Activated T-cell treated with anti-CD3 and anti-CD28 coated beads, Interleukin-2, amount 50 U/mL, for 72 hours (primary cell): Measurements from ENCODE around the gene DOCK11. TPM values are rescaled to one million over a fixed set of nuclear protein-coding genes. Genes with fewer than 3 reads are reported as not detected.

Source experiments
- ATAC-seq, 2 donors: fragments of 150-1000 bp; cut with Tn5 transposase; replicated peaks in 1 of 2; 2 replicates each; pipeline ENCODE4 v1.10.0; 2021; ENCODE audit warnings: moderate library complexity in 2 of 2, mild to moderate bottlenecking in 1 of 2
- DNase-seq, 2 donors: peaks; one replicate each; pipeline ENCODE4 v3.0.0; 2021 to 2022; ENCODE audit warnings: mixed read lengths in 1 of 2
- H3K27ac Mint-ChIP-seq: one replicate; pipeline ENCODE4 v1.8.0; 2022; ENCODE audit warnings: mild to moderate bottlenecking, moderate library complexity, mixed read lengths
- H3K27me3 Mint-ChIP-seq: one replicate; pipeline ENCODE4 v1.8.0; 2022; ENCODE audit warnings: low read depth, mixed read lengths
- H3K36me3 Mint-ChIP-seq, 2 donors: one replicate each; pipeline ENCODE4 v1.8.0; 2022; ENCODE audit warnings: mixed read lengths in 2 of 2, mild to moderate bottlenecking in 1 of 2; ENCODE audit not compliant: insufficient read depth in 2 of 2
- H3K4me1 Mint-ChIP-seq: one replicate; pipeline ENCODE4 v1.8.0; 2022; ENCODE audit warnings: low read depth, mixed read lengths
- H3K4me3 Mint-ChIP-seq, 2 donors: one replicate each; pipeline ENCODE4 v1.8.0; 2022; ENCODE audit warnings: mild to moderate bottlenecking in 2 of 2, mixed read lengths in 2 of 2, moderate library complexity in 2 of 2
- H3K9me3 Mint-ChIP-seq, 2 donors: one replicate each; pipeline ENCODE4 v1.8.0; 2022; ENCODE audit warnings: mixed read lengths in 2 of 2
- total RNA-seq, 2 donors: library from RNA; stranded (reverse); gene quantifications; one replicate each; pipeline ENCODE4 v1.2.3, GENCODE V29; 2022

Gene DOCK11
- total RNA-seq, 2 donors from 2014 or later, result 65.2 to 71.0 TPM

DNA sequence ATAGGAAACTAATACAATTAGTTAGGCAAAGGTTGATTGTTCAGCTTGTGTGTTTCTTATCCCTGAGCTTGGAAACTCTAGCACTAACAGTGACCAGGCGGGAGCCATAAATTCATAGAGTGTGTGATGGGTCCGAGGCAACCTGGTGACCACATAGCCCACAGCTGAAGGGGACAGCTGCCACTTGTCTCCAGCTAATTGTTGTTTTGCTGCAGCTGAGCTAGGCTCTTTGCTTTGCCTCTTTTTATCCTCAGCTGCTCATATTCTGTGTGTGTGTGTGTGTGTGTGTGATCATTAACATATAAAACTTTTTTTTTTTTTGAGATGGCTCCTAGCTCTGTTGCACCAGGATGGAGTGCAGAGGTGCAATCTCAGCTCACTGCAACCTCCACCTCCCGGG, 53.2 kb downstream of the DOCK11 start:
- DNase-seq, result no peak
- ATAC-seq, result no peak
- Mint-ChIP-seq H3K36me3 (peaks cover 0 to 10% of the 10 kb centered on the region in 2 donors), H3K9me3 (no peaks in the 10 kb centered on the region), H3K27me3 (peaks cover 9% of the 10 kb centered on the region), H3K27ac (no peak overlapping the region), H3K4me1 (peaks cover 31% of the 10 kb centered on the region), H3K4me3 (no peak overlapping the region)

- ATAC-seq (no peak), DNase-seq (no peak)
- peaks cover 44% of the 10 kb centered on the region for H3K4me1 Mint-ChIP-seq
- no peaks in the 10 kb centered on the region for H3K9me3 Mint-ChIP-seq
- no peaks in the 10 kb centered on the region for H3K27me3 Mint-ChIP-seq
- peaks cover 0 to 10% of the 10 kb centered on the region in 2 donors for H3K36me3 Mint-ChIP-seq
- H3K27ac Mint-ChIP-seq, result peak overlapping the region; percentile 80
- no peak overlapping the region for H3K4me3 Mint-ChIP-seq
Observed at GRCh38 chrX:118550792-118551191, 55.2 kb downstream of the DOCK11 start.

DNA sequence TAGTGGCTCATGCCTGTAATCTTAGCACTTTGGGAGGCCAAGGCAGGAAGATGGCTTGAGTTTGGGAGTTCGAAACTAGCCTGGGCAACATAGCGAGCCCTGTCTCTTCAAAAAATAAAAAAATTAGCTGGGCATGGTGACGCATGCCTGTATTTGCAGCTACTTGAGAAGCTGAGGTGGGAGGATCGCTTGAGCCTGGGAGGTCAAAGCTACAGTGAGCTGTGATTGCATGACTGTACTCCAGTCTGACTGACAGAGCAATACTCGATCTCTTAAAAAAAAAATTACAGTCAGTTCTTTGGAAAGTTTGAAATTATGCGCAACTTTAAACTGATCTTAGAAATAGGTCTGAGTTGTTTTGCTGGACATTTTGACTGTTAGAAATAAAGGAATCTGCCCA, 55.8 kb downstream of the DOCK11 start:
- Mint-ChIP-seq H3K4me3 (no peak overlapping the region), H3K9me3 (no peaks in the 10 kb centered on the region), H3K36me3 (peaks cover 0 to 6% of the 10 kb centered on the region in 2 donors), H3K4me1 (peaks cover 44% of the 10 kb centered on the region), H3K27me3 (no peaks in the 10 kb centered on the region), H3K27ac (no peak overlapping the region)
- DNase-seq (no peak), ATAC-seq (no peak)

GRCh38 chrX:118552121-118552900, 56.7 kb downstream of the DOCK11 start:
- peak in 1 of 2 donors; percentile 61 for ATAC-seq
- H3K27ac Mint-ChIP-seq, result no peak overlapping the region

DNA sequence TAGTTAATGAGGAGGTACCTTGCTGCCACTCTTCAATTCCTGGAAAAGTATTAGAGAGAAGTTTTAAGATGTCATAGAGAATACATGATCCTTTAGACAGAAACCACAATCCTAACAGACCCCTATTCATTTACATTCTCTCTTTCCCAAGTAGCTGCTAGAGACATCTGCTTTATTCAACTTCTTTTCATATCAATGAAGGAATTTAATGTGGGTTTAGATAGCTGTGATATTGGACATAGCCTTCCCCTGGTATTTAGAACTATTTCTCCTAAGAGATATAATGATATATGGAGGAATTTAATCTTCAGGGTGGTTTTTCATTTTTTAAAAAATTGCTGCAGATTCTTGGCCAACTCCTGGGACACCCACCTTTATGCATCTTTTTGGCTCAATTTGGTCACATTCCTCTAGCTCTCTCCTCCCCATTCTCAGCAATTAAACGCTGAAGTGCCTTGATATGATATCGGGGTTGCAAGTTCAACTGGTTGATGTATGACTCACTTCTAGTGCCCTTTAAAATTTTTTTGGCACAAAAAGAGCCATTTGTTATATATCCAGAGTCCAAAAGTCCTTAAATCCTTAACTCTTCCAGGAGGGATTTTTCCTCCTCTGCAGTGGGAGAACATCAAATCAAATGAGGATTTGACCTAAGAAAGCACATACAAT, 57.6 kb downstream of the DOCK11 start:
- ATAC-seq (no peak), DNase-seq (no peak)
- Mint-ChIP-seq H3K4me1 (peaks cover 44% of the 10 kb centered on the region), H3K36me3 (peaks cover 0 to 6% of the 10 kb centered on the region in 2 donors), H3K4me3 (no peak overlapping the region), H3K27me3 (no peaks in the 10 kb centered on the region), H3K27ac (peak overlapping the region; percentile 38), H3K9me3 (no peaks in the 10 kb centered on the region)

More at GRCh38 chrX:118552121-118552900, 56.7 kb downstream of the DOCK11 start:
- DNase-seq, result no peak
- H3K4me3 Mint-ChIP-seq, result no peak overlapping the region
- peaks cover 44% of the 10 kb centered on the region for H3K4me1 Mint-ChIP-seq
- H3K36me3 Mint-ChIP-seq, result peaks cover 0 to 8% of the 10 kb centered on the region in 2 donors
- H3K9me3 Mint-ChIP-seq, result no peaks in the 10 kb centered on the region
- no peaks in the 10 kb centered on the region for H3K27me3 Mint-ChIP-seq

GRCh38 chrX:118554511-118554910, 58.9 kb downstream of the DOCK11 start:
- no peak overlapping the region for H3K4me3 Mint-ChIP-seq
- H3K27me3 Mint-ChIP-seq, result no peaks in the 10 kb centered on the region
- H3K27ac Mint-ChIP-seq, result peak overlapping the region; percentile 80
- ATAC-seq (peak; percentile 90 to 95), DNase-seq (peak; percentile 30 to 41)
- peaks cover 39% of the 10 kb centered on the region for H3K4me1 Mint-ChIP-seq
- H3K36me3 Mint-ChIP-seq, result peaks cover 0 to 4% of the 10 kb centered on the region in 2 donors
- no peaks in the 10 kb centered on the region for H3K9me3 Mint-ChIP-seq

DNA sequence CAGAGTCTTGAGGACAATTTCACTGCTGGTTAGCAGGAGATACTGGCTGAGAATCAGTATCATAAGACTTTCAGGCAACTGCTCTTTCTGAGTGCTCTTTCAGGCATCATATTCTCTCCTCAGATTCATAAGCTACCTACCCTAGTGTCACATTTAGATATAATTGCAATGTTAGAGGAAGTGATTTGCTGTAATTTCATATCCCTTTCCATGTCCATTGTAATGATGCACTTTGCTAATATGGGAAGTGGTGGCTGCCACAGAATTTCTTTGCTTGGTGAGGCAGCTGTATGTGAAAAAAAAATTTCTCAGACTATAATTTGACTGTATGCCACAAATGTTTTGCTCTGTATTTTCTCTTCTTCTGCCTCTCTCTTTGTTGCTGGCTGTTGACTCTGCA, 63.3 kb downstream of the DOCK11 start:
- Mint-ChIP-seq H3K4me1 (peaks cover 24% of the 10 kb centered on the region), H3K4me3 (no peak overlapping the region), H3K9me3 (no peaks in the 10 kb centered on the region), H3K36me3 (peaks cover 8 to 12% of the 10 kb centered on the region in 2 donors), H3K27ac (no peak overlapping the region), H3K27me3 (no peaks in the 10 kb centered on the region)
- ATAC-seq (no peak), DNase-seq (no peak)

DNA sequence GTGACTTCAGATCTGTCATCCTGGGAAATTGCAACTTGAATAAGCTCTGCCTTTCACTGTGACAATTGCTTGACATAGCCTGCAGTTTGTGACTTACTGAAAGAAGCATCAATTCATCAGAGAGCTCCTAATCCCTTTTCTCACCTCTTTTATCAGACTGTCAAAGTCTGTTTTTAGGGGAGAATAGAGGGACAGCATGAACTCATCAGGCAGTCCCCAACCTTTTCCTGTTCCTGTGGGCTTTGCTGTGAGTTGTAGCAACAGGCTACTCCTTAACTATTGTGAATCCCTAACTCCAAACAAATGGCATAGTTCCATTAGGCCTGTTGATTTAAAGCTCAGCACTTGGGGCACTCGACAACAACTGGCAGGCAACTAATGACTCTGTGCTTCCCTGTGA, 64.9 kb downstream of the DOCK11 start:
- H3K27me3 Mint-ChIP-seq, result no peaks in the 10 kb centered on the region
- peaks cover 18% of the 10 kb centered on the region for H3K4me1 Mint-ChIP-seq
- H3K27ac Mint-ChIP-seq, result peak overlapping the region; percentile 72
- DNase-seq (no peak), ATAC-seq (no peak)
- H3K4me3 Mint-ChIP-seq, result no peak overlapping the region
- peaks cover 10% of the 10 kb centered on the region in 2 donors for H3K36me3 Mint-ChIP-seq
- no peaks in the 10 kb centered on the region for H3K9me3 Mint-ChIP-seq

GRCh38 chrX:118562582-118563164, 67.1 kb downstream of the DOCK11 start:
- ATAC-seq, result no peak
- DNase-seq, result no peak
- H3K4me3 Mint-ChIP-seq, result no peak overlapping the region
- peak overlapping the region; percentile 80 for H3K27ac Mint-ChIP-seq
- peaks cover 18% of the 10 kb centered on the region for H3K4me1 Mint-ChIP-seq
- peaks cover 10 to 15% of the 10 kb centered on the region in 2 donors for H3K36me3 Mint-ChIP-seq
- no peaks in the 10 kb centered on the region for H3K27me3 Mint-ChIP-seq
- H3K9me3 Mint-ChIP-seq, result no peaks in the 10 kb centered on the region

- Mint-ChIP-seq H3K4me3 (peak overlapping the region in 1 of 2 donors; percentile 5), H3K9me3 (no peaks in the 10 kb centered on the region), H3K27ac (peak overlapping the region; percentile 40), H3K4me1 (peaks cover 28% of the 10 kb centered on the region), H3K36me3 (peaks cover 12 to 18% of the 10 kb centered on the region in 2 donors), H3K27me3 (no peaks in the 10 kb centered on the region)
- no peak for DNase-seq
- ATAC-seq, result no peak
Observed at GRCh38 chrX:118564498-118564897, 68.9 kb downstream of the DOCK11 start.

- Mint-ChIP-seq H3K9me3 (no peaks in the 10 kb centered on the region), H3K4me1 (peaks cover 35% of the 10 kb centered on the region), H3K27me3 (no peaks in the 10 kb centered on the region), H3K36me3 (peaks cover 16 to 20% of the 10 kb centered on the region in 2 donors), H3K4me3 (no peak overlapping the region), H3K27ac (no peak overlapping the region)
- no peak for DNase-seq
- no peak for ATAC-seq
Observed at GRCh38 chrX:118565853-118566252, 70.2 kb downstream of the DOCK11 start.

- peaks cover 16 to 20% of the 10 kb centered on the region in 2 donors for H3K36me3 Mint-ChIP-seq
- no peaks in the 10 kb centered on the region for H3K9me3 Mint-ChIP-seq
- ATAC-seq (no peak), DNase-seq (no peak)
- H3K27me3 Mint-ChIP-seq, result no peaks in the 10 kb centered on the region
- no peak overlapping the region for H3K4me3 Mint-ChIP-seq
- H3K4me1 Mint-ChIP-seq, result peaks cover 35% of the 10 kb centered on the region
- no peak overlapping the region for H3K27ac Mint-ChIP-seq
Observed at GRCh38 chrX:118566359-118566758, 70.7 kb downstream of the DOCK11 start.

- H3K36me3 Mint-ChIP-seq, result peaks cover 9 to 12% of the 10 kb centered on the region in 2 donors
Observed at GRCh38 chrX:118569676-118570075, 74.1 kb downstream of the DOCK11 start.

More at GRCh38 chrX:118569676-118570075, 74.1 kb downstream of the DOCK11 start:
- H3K27me3 Mint-ChIP-seq, result no peaks in the 10 kb centered on the region
- H3K4me3 Mint-ChIP-seq, result peak overlapping the region in 1 of 2 donors; percentile 56
- peak overlapping the region; percentile 48 for H3K27ac Mint-ChIP-seq
- DNase-seq (peak; percentile 10 to 23), ATAC-seq (peak; percentile 83 to 87)
- peaks cover 18% of the 10 kb centered on the region for H3K4me1 Mint-ChIP-seq
- no peaks in the 10 kb centered on the region for H3K9me3 Mint-ChIP-seq
